AG04449 (cell line): ENCODE results near the gene FAM171A2.

Experiments used
- CTCF ChIA-PET: fragments of 350-600 bp; formaldehyde crosslinking; extraction: SDS; loops from one replicate; lab custom pipeline; 2021; ENCODE audit warnings: antibody characterized with exemption; lab: Yijun Ruan, JAX
- POLR2A ChIA-PET: fragments of 400-600, 350-600 bp; formaldehyde crosslinking; extraction: SDS; loops from one replicate; lab custom pipeline; 2020; ENCODE audit warnings: antibody characterized with exemption, inconsistent platforms; lab: Yijun Ruan, JAX
- DNase-seq: peaks from one replicate; pipeline ENCODE4 v3.0.0-alpha.2; 2010; ENCODE audit warnings: low read depth, low spot score
- H3K4me3 ChIP-seq: 2 replicates; pipeline ENCODE4 v1.5.1; 2011; ENCODE audit warnings: low read depth, mild to moderate bottlenecking, control low read depth, low read length
- CTCF ChIP-seq: IDR thresholded peaks from one replicate; pipeline ENCODE4 v1.5.1; 2011; ENCODE audit warnings: mild to moderate bottlenecking, moderate library complexity, low read length, control low read depth, inconsistent platforms; ENCODE audit not compliant: insufficient read depth; ENCODE audit errors: missing control alignments

Gene FAM171A2

GRCh38 chr17:44362949-44363612 is 572 bp downstream of the FAM171A2 start:
- no peak for DNase-seq
- CTCF ChIA-PET: interaction anchor here (0.6 to 10.9 kb wide), 36 partner anchors 8 to 485 kb away, joined by 3 to 165 read pairs (median 4); partner anchors contain the start of gene GRN
- H3K4me3 ChIP-seq: peak overlapping the region; percentile 70
- TF ChIP-seq CTCF: no peak
- POLR2A ChIA-PET: interaction anchor here (0.7 kb wide), 1 partner anchor 18 kb away, joined by 3 read pairs; the partner anchor contains the start of gene GRN

- DNase-seq: no peak
- CTCF ChIA-PET: interaction anchor here (0.6 to 10.9 kb wide), 22 partner anchors 9 to 264 kb away, joined by 3 to 165 read pairs (median 4); partner anchors contain the start of gene GRN
Observed at GRCh38 chr17:44362459-44362948, 1.1 kb downstream of the FAM171A2 start.

GRCh38 chr17:44361292-44362260 is 2.1 kb downstream of the FAM171A2 start:
- no peak for DNase-seq
- ChIA-PET CTCF (interaction anchor here (0.9 to 10.9 kb wide), 10 partner anchors 10 to 161 kb away, joined by 3 to 165 read pairs (median 7); partner anchors contain the start of gene GRN), POLR2A (interaction anchor here (0.6 kb wide), 1 partner anchor 195 kb away, joined by 3 read pairs; no protein-coding TSS in a partner anchor)
- TF ChIP-seq CTCF: no peak
- H3K4me3 ChIP-seq: no peak overlapping the region

More at GRCh38 chr17:44362459-44362948, 1.1 kb downstream of the FAM171A2 start:
- POLR2A ChIA-PET: interaction anchor here (0.7 kb wide), 1 partner anchor 17 kb away, joined by 3 read pairs; the partner anchor contains the start of gene GRN
- peak overlapping the region; percentile 70 for H3K4me3 ChIP-seq
- TF ChIP-seq CTCF: no peak

- CTCF ChIA-PET: interaction anchor here (0.6 to 10.9 kb wide), 4 partner anchors 9 to 286 kb away, joined by 3 to 165 read pairs (median 9); no protein-coding TSS in a partner anchor
- no peak for TF ChIP-seq CTCF
- H3K4me3 ChIP-seq: no peak overlapping the region
- POLR2A ChIA-PET: no interaction called here
- DNase-seq: peak; percentile 12
Observed at GRCh38 chr17:44360826-44361225, 2.8 kb downstream of the FAM171A2 start.

GRCh38 chr17:44360144-44360533 is 3.5 kb downstream of the FAM171A2 start:
- ChIA-PET CTCF (interaction anchor here (0.6 to 10.9 kb wide), 7 partner anchors 9 to 287 kb away, joined by 3 to 165 read pairs (median 11); no protein-coding TSS in a partner anchor), POLR2A (no interaction called here)
- H3K4me3 ChIP-seq: no peak overlapping the region
- no peak for DNase-seq
- TF ChIP-seq CTCF: no peak
